SHP77 (cell line): ENCODE results near the gene GALNT6.

Experiments
- DNase-seq, 2 experiments: peaks; one replicate each; lab custom pipeline; 2025; lab: John Stamatoyannopoulos, UW

The GALNT6 gene

GRCh38 chr12:51381226-51382079 is 9.8 kb downstream of the GALNT6 start:
- no peak for DNase-seq

GRCh38 chr12:51379571-51379970 is 11.6 kb downstream of the GALNT6 start:
- no peak for DNase-seq

- DNase-seq: no peak
Measured at GRCh38 chr12:51378749-51379148, 12.5 kb downstream of the GALNT6 start.

GRCh38 chr12:51377099-51377984 is 13.9 kb downstream of the GALNT6 start:
- no peak for DNase-seq

GRCh38 chr12:51374856-51375255 is 16.4 kb downstream of the GALNT6 start:
- no peak for DNase-seq

- DNase-seq: no peak
Measured at GRCh38 chr12:51374361-51374760, 16.8 kb downstream of the GALNT6 start.

GRCh38 chr12:51373187-51373586 is 18.0 kb downstream of the GALNT6 start:
- no peak for DNase-seq

- no peak for DNase-seq
Measured at GRCh38 chr12:51372021-51372420, 19.2 kb downstream of the GALNT6 start.

- no peak for DNase-seq
Measured at GRCh38 chr12:51371295-51371953, 19.8 kb downstream of the GALNT6 start.

GRCh38 chr12:51370667-51371066 is 20.5 kb downstream of the GALNT6 start:
- no peak for DNase-seq

- DNase-seq: no peak
Measured at GRCh38 chr12:51369581-51369980, 21.6 kb downstream of the GALNT6 start.

GRCh38 chr12:51368640-51369517 is 22.3 kb downstream of the GALNT6 start:
- peak; percentile 30 to 62 for DNase-seq

- DNase-seq: no peak
Measured at GRCh38 chr12:51365276-51365675, 25.9 kb downstream of the GALNT6 start.

GRCh38 chr12:51364001-51364400 is 27.2 kb downstream of the GALNT6 start:
- DNase-seq: no peak

GRCh38 chr12:51362747-51363342 is 28.4 kb downstream of the GALNT6 start:
- DNase-seq: no peak

GRCh38 chr12:51362307-51362706 is 28.9 kb downstream of the GALNT6 start:
- DNase-seq: no peak

GRCh38 chr12:51361161-51362016 is 29.8 kb downstream of the GALNT6 start:
- no peak for DNase-seq

GRCh38 chr12:51360315-51360714 is 30.9 kb downstream of the GALNT6 start:
- DNase-seq: no peak

GRCh38 chr12:51359851-51360250 is 31.4 kb downstream of the GALNT6 start:
- DNase-seq: no peak

- no peak for DNase-seq
Measured at GRCh38 chr12:51358496-51358895, 32.7 kb downstream of the GALNT6 start.
